HG03175 (cell line): Measurements from ENCODE around the gene NMB.
A peak's percentile ranks its signal among the peaks of the same experiment; 100 is the strongest.
"Not testable (repeated sequence)": the region's sequence is repeated elsewhere in the genome, so short reads cannot be mapped to it uniquely, and the experiment has no call there.

Experiments
- ATAC-seq: cut with Tn5 transposase; IDR thresholded peaks from one replicate; pipeline ENCODE4 v1.9.1; 2021; ENCODE audit warnings: mild to moderate bottlenecking, moderate library complexity; ENCODE audit not compliant: unreplicated experiment

The NMB gene

DNA sequence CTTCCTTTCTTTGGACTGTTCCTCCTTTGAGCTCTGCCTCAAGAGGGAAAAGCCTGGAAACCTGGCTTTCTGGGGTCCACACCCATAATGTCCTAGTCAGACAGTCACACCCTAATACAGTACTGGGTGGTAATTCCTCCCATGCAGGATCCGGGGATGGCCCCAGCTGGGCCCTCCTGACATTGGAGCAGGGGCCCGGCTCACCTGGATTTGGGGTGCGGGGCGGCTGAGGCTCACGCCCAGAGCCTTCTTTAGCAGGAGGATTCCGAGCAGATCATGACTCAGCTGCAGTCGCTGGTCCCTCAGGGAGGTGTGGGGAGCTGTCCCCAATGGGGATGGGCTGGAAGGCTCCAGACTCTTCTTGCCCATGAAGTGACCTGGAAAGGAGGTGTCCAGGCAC lies 1.0 kb downstream of the NMB start:
- no peak for ATAC-seq

GRCh38 chr15:84654689-84655453 lies 3.1 kb downstream of the NMB start:
- peak; percentile 43 for ATAC-seq

- peak; percentile 83 for ATAC-seq
Measured at GRCh38 chr15:84653910-84654688, 3.9 kb downstream of the NMB start, which contains the start of gene WDR73. Gene WDR73 (minus strand): TSS chr15:84654283. CDS start chr15:84654274, 9 bp downstream.

DNA sequence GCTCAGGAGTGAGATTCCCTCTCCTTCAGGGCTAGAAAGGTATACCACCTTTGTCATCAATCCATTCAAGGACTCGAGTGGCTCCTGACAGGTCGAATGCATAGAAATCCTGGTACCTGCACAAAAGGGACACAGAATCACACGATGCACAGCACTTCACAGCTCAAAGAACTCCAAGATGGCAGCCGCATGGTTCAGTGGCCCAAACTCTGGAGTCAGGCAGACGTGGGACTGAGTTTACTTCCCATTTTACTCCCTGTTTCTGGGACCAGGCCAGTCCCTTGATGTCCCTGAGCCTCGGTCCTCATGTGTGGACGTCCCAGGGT lies 4.5 kb downstream of the NMB start:
- ATAC-seq: no peak

DNA sequence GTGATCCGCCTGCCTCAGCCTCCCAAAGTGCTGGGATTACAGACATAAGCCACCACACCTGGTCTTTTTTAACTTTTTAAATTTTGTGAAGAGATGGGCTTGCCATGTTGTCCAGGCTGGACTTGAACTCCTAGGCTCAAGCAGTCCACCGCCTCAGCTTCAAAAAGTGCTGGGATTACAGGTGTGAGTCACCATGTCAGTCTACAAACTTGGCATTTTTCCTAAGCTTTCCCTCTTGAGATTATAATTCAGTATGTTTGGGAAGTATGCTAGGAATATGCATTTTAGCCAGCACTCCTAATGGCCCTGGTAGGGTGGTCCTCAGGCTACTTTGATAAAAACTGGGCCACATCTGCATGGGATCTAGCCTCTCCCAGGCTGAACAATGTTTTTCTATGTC lies 8.3 kb downstream of the NMB start:
- ATAC-seq: no peak

DNA sequence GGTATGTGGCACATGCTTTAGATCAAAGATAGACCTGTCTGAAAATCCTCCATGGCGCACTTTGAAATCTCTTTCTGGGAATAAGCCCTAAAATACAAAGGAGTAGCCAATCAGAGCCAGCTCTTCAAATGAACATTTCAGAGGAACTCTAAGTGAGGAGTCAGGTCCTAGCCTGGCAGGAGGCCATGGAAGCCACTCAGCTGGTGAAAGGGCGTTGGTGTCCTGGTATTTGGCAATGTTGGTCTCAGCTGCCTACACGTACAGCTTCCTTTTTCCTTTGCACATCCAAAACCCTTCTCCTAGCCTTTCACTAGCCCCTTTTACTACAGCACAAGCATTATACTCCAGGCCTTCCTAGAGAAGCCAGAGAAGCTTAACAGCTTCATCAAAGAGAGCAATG lies 9.5 kb downstream of the NMB start:
- ATAC-seq: no peak

GRCh38 chr15:84647726-84648125 lies 10.3 kb downstream of the NMB start:
- no peak for ATAC-seq

DNA sequence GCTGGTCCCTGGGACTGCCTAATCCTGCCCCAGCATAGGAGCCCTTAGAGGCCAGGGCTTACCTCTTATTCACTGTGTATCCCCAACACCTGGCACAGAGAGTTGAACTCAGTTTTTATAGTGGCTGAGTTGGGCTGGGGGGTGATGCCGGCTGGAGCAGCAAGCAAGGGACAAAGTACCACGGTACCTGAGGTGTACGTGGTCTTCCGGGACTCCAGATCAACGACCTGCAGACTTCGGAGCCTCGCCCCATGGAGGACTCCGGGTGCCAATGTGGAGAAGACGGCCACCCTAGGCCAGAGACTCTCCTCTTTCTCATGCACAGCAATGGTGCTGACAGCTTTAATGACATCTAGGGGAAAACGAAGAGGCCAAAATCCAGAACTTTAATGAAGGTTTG lies 12.0 kb downstream of the NMB start:
- ATAC-seq: no peak

DNA sequence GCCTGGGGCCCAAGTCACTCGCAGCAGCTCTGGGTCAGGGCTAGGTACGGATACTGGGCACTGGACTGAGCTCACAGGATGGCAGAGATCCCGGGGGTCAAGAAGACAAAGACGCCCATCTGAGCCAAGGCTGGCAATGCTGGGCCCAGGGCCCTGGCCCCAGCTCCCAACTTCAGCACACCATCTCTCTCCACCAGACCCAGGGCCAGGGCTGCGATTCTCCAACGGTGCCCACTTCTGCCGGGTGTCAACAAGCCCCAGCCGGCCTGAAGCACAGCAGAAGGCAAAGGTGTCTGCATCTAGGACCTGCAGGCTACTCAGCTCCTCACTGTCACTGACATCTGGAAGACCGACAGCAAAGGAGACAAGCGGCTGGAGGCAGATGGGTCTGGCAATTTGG lies 12.5 kb downstream of the NMB start:
- ATAC-seq: no peak

- no peak for ATAC-seq
Measured at GRCh38 chr15:84643838-84644237, 14.2 kb downstream of the NMB start.

GRCh38 chr15:84642640-84643039 lies 15.4 kb downstream of the NMB start:
- not testable (repeated sequence) for ATAC-seq

GRCh38 chr15:84641871-84642270 lies 16.1 kb downstream of the NMB start:
- ATAC-seq: not testable (repeated sequence)

- no peak for ATAC-seq
Measured at GRCh38 chr15:84638103-84638502, 19.9 kb downstream of the NMB start.

DNA sequence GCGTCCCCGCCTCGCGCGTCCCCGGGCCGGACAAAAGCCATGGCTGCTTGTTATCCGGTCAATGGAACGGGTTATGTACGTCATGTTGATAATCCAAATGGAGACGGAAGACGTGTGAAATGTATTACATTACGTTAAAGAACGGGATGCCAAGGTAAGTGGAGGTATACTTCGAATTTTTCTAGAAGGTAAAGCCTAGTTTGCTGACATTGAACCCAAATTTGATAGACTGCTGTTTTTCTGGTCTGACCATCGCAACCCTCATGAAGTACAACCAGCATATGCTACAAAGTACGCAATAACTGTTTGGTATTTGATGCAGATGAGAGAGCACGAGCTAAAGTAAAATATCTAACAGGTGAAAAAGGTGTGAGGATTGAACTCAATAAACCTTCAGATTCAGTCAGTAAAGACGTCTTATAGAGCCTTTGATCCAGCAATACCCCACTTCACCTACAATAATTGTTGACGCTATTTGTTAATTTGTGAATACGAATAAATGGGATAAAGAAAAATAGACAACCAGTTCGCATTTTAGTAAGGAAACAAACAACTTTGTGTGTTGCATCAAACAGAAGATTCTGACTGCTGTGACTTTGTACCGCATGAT lies 23.7 kb downstream of the NMB start:
- no peak for ATAC-seq

DNA sequence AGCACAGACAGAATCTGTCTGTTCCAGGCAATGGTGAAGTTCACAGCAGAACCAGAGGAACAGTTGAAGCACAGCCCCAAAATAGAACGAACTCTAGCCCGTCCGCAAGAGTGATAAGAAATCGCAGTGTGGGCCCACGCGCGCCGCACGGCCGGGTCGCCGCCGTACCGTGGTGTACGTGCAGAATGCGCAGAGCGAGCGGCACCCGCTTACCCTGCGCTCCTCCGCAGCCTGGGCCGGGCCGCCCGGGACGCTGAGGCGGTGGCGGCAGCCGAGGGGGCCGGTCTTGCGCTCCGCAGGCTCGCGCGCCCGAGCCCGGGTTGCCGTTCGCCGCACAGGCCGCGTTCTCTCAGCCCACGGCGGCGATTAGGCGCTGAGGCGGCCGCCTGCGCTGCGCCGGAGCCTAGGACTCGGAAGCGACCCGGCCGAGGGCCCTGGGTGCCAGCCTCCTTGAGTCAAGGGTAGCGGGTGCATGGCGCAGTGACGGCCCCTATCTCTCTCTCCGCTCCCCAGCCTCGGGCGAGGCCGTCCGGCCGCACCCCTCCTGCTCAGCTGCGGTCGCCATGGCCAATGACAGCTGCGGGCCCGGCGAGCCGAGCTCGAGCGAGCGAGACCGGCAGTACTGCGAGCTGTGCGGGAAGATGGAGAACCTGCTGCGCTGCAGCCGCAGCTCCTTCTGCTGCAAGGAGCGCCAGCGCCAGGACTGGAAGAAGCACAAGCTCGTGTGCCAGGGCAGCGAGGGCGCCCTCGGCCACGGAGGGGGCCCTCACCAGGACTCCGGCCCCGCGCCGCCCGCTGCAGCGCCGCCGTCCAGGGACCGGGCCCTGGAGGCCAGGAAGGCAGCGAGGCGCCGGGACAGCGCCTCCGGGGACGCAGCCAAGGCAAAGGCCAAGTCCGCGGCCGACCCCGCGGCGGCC lies 24.4 kb downstream of the NMB start:
- peak; percentile 48 for ATAC-seq

GRCh38 chr15:84631706-84632272 lies 26.2 kb downstream of the NMB start:
- ATAC-seq: no peak

DNA sequence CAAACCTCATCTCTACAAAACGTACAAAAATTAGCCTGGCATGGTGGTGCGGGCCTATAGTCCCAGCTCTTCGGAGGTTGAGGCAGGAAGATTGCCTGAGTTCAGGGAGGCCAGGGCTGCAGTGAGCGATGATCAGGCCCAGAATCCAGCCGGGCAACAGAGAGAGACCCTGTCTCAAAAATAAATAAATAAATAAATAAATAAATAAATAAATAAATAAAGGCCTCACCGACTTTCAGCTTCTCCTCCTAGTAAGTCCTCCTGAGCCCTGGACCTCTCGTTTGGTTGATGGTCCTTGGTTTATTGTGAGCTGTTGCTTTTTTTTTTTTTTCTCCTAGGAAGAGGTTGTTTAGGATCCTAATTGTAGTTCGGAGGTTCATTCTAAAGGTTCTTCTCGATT lies 29.0 kb downstream of the NMB start:
- ATAC-seq: no peak

DNA sequence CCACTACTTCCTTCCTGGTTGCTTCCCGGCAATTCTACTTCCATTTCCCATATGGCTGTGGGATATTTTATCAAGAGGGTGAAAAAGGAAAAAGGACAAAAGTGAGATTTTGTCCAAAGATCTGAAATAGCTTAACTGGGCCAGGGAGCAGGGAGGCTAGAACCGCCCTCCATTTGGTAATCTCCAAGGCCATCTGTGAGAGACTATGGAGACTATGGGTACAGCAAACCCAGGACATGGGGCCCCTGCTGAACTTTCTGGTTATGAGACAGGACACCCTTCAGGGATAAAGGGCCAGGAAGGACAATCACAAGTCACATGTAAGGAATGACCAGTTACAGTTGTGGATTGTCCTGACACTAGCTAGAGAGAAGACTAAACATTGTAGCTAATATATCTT lies 32.9 kb downstream of the NMB start:
- ATAC-seq: no peak

DNA sequence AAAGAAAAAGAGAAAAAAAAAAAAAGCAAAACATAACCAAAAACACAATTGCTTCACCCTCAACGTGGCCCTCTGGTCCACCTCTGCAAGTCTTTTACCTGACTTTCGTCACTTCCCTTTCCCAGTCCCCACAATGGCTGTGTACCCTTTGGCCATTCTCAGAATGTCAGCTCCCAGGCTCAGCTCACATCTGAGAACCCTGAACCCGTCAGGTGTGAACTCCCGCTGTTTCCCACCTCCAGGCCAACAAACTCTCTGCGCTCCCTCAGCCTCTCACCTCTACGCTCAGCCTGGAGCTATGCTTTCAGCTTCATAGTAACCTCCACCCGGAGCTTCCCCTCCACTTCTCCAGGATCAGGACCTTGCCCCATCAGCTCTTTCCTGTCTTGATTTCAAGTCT lies 33.6 kb downstream of the NMB start:
- ATAC-seq: no peak

DNA sequence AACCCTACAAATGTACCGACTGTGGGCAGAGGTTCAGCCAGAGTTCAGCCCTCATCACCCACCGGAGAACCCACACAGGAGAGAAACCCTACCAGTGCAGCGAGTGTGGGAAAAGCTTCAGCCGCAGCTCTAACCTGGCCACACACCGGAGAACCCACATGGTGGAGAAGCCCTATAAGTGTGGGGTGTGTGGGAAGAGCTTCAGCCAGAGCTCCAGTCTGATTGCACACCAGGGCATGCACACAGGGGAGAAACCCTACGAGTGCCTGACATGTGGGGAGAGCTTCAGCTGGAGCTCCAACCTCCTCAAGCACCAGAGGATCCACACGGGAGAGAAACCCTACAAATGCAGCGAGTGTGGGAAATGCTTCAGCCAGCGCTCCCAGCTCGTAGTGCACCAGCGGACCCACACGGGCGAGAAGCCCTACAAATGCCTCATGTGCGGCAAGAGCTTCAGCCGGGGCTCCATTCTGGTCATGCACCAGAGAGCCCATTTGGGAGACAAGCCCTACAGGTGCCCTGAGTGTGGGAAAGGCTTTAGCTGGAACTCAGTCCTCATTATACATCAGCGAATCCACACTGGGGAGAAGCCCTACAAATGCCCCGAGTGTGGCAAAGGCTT lies 36.5 kb downstream of the NMB start:
- ATAC-seq: no peak
